Stimulated activated CD8-positive, alpha-beta memory T cell treated with anti-CD3 and anti-CD28 coated beads, Interleukin-15, amount 100 ng/mL, for 48 hours (primary cell): ENCODE results near the gene PEAR1.
"Not testable (repeated sequence)": the region's sequence is repeated elsewhere in the genome, so short reads cannot be mapped to it uniquely, and the experiment has no call there.

ENCODE experiments used
- DNase-seq, 2 donors: peaks; one replicate each; pipeline ENCODE4 v3.0.0-alpha.2; 2020; ENCODE audit warnings: low read depth in 2 of 2

The PEAR1 gene

GRCh38 chr1:156920233-156921052, 26.9 kb downstream of the PEAR1 start, which contains the start of gene LRRC71:
TSS of gene LRRC71 (plus strand) at chr1:156920632. CDS start at chr1:156920804, 172 bp downstream.
- DNase-seq = peak; percentile 62 to 65

- no peak for DNase-seq
Measured at GRCh38 chr1:156921053-156921529, 27.6 kb downstream of the PEAR1 start.

GRCh38 chr1:156922986-156923669, 29.6 kb downstream of the PEAR1 start:
- no peak for DNase-seq

GRCh38 chr1:156923670-156924477, 30.4 kb downstream of the PEAR1 start:
- DNase-seq = no peak

DNA sequence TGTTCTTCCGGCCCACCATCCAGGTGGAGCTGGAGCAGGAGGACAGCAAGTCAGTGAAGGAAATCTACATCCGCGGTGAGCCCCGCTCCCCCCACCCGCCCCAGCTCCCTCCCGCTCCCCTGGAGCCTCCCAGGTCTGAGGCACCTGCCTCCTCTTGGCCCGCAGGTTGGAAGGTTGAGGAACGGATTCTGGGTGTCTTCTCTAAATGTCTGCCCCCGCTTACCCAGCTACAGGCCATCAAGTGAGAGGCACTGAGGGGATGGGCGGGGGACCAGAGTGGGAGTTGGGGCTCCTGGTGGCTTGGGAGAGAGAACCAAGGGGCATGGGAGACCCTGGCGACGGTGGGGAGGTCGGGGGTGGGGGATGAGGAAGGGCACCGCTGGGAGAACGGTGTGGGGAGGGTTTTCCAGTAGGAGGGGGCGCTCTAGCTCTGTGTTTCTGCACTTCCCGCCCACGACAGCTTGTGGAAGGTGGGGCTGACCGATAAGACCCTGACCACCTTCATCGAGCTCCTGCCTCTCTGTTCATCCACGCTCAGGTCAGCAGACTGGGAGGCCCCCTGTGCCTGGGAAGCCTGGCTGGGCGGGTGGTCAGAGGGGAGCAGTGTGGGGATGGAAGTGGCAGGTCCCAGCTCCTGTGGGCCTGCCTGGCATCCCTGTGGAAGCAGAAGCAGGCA, 31.1 kb downstream of the PEAR1 start:
- no peak for DNase-seq

DNA sequence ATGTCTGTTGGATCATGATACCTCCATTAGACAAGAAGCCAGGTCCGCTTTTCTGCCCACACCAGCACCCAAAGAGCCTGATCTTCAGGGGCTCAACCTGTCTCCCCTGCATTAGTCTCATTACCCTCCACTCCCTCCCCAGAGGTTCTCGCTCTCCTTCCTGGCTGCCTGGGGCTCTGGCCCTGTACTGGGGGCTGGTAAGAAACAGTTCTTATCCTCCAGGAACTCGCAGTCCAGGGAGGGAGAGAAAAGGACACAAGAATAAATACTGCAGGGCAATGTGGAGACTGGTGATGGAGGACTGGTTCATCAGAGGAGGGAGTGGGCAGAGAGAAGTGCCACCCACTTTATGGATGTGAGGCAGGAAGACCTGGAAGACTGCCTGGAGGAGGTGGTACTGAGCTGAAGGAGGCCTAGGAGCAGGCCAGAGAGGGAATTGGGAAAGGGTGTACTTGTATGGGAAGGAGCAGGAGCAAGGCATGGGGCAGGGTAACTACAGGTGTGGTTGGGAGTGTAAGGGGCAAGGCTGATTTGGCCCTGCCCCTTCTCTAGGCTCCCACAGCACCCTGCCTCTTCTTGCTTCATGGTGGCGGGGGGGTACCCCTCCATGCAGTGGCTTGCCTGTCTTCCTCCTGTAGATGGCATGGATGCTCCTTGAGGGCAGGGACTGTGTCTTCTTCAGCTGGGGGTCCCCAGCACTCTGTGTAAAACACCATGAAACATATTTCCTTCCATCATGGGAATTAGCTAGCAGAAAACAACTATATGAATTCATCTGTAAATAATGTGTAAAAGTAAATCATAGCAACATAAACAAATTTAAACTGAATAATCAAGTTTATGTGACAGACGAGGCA, 31.9 kb downstream of the PEAR1 start:
- no peak for DNase-seq

DNA sequence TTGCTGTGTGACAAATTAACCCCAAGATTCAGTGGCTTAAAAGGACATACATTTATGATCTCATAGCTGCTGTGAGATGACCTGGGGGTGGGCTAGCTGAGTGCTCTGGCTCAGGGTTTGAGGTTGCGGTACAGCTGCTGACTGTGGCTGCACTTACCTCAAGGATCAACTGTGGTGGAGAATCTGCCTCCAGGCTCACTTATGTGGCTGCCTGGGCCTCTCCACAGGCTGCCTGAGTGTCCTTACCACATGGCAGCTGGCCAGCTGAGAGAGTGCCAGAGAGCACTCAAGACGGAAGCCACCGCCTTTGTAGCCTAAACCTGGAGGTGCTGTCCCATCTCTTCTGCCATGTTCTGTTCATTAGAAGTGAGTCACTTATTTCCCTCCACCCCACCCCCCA, 32.7 kb downstream of the PEAR1 start:
- DNase-seq = peak; percentile 55 to 66

DNA sequence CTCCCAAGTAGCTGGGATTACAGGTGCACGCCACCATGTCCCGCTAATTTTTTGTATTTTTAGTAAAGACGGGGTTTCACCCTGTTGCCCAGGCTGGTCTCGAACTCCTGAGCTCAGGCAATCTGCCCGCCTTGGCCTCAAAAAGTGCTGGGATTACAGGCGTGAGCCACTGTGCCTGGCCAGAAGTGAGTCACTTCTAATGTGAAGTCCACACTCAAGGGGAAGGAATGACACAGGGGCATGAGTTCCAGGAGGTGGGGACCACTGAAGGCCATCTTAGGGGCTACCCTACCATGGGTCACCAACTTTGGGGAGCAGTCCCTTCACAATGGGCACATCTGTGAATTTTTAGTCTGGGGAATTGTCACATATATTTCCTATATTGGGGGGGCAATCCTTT, 33.2 kb downstream of the PEAR1 start:
- not testable (repeated sequence) for DNase-seq

GRCh38 chr1:156927215-156928042, 33.9 kb downstream of the PEAR1 start:
- peak; percentile 46 to 52 for DNase-seq

DNA sequence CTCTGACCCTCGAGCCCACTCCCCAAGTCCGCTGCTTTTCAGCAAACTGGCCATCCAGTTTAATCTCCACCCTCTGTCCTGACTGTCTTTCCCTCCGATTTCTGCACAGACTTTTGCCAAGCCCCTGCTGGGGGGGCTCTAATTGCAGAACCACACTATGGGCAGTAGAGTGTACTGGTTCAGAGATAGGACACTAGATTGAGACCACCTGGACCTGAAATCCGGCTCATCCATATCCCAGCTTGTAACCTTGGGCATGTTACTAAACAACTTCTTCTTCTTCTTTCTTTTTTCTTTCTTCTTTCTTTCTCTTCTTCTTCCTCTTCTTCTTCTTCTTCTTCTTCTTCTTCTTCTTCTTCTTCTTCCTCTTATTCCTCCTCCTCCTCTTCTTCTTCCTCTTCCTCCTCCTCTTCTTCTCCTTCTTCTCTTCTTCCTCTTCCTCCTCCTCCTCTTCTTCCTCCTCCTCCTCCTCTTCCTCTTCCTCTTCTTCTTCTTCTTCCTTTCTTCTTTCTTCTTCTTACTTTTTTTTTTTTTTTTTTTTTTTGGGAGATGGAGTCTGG, 34.6 kb downstream of the PEAR1 start:
- DNase-seq = no peak

DNA sequence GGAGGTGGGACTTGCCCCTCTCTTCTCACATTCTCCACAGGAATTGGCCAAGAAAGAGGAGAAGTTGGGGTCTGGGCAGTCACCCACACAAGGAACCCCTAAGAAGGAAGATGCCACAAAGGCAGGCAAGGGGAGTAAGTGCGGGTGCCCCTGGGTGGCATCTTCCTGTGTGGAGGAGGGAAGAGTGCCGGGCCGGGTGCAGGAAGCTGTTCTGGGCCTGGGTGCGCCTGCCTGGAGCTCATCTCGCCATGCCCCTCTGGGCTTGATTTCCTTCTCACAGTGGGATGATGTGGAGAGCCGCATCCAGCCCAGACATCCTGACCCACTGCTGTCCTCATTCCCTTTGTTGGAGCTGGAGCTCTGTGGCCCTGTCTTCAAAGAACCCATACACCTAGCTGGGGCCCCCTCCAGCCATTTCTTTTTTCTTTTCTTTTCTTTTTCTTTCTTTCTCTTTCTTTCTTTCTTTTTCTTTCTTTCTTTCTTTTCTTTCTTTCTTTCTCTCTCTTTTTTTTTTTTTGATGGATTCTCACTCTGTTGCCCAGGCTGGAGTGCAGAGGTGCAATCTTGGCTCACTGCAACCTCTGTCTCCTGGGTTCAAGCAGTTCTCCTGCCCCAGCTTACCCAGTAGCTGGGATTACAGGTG, 36.2 kb downstream of the PEAR1 start:
- no peak for DNase-seq

DNA sequence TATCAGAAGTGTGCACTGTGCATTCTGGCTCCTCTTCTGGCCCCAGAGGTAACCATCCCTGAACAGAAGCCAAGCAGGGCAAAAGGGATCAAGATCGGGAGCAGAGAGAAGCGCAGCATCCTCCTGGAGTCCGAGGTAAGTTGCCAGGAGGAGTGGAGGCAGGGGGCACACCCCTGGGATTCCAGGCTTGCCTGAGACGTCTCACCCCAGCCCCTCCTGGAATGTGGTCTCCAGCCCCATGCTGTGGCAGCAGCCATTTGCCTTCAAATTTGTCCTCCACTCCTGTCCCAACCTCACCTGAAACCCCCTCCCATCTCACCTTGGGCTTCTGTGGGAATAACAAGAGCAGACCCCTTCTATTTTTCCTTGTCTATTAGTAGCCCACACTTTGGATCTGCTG, 37.0 kb downstream of the PEAR1 start:
- no peak for DNase-seq

- no peak for DNase-seq
Measured at GRCh38 chr1:156931211-156931952, 37.9 kb downstream of the PEAR1 start.

DNA sequence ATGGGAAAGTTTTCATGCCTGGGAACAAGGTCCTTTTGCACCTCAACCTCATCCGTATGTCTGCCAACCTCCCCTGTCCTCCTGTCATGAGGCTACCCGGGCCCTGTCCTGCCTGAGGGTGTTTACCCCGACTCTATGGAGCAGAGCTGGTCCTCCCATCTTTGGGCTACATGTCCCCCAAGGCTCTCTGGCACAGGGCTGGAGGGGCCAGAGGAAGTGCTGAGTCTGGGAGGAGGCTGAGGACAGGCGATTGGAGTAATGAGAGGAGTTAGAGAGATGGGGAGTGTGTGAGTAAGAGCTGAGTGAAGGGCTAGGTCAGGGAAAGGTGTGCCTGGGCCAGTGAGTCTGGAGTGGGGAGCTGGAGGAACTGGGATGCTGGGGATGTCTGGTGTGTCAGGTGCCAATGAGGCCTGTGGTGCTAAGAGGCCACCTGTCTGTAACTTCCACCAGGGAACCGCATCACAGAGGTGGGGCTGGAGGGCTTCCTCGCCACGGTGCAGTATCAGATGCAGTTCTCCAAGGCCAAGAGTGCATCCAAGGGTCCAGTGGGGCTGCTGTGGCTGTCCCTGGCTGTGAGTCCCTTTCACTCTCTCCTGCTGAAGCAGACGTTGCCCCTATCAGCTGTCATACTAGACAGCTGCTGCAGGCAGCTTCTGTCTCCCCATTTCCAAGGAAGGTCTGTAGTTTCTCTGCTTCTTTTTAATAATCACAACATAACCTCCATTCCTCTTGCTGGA, 38.6 kb downstream of the PEAR1 start:
- DNase-seq = no peak

DNA sequence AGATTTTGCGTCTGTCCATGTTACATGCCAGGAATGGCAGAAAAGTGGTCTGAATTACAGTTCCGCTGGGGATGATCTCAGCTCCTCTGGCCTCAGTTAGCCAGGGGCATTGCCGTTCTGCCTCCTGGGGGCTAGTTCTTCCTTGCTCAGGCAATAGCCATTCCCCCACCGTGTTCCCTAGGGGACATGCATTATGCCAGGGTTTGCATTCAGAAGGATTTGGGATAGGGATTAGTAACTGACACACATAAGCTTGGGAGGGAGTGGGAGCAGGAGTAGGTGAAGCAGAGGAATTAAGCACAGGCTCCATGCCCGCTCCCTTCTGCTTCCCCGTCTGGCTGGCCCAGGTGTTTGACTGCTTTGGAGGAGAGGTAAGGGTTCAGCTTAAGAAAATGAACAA, 39.6 kb downstream of the PEAR1 start:
- no peak for DNase-seq

DNA sequence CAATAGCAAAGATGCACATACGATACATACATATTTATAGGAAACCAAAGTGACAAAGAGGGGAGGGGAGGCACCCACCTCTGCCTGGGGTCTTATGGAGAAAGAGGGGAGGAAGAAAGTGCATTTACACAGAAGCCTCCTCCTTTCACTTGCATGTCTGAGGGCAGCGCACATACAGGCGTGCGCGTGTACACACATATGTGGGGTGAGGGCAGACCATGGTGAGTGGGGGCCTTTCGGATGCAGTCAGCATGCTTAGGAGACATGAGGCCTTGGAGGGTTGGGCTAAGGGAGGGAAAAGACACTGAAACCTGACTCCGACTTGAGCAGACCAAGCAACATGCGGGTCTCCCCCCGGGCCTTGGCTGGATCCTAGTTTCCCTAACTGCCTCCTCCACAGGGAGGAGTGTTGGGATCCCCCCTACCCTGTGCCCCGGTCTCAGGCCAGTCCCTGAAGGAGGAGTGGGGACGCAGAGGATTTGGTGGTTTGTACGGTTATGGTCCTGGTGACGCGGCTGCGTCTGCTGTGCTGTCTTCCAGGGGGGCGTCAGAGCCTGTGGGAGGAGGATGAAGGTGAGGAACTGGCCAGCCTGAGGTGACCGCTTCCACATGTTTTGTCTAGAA, 42.1 kb downstream of the PEAR1 start:
- DNase-seq = no peak

DNA sequence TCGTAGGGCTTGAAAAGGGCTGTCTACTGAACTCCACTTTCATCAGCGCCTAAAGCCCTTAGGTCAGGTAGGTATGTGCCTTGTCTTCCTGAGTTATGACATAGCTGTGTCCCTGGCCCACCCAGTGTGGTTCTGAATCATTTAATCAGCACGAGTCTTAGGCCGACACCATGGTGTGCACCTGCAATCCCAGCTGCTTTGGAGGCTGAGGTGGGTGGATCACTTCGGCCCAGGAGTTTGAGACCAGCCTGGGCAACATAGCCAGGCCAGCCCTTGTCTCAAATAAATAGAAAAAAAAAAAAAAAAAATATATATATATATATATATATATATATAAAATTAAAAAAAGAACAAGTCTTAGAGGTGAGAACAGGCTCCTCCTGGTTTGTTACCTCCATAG, 42.7 kb downstream of the PEAR1 start:
- no peak for DNase-seq
